NB4 (cell line): Measurements from ENCODE around the gene BRD1.

Experiments
- POLR2A ChIP-seq: IDR thresholded peaks from 2 replicates; pipeline ENCODE4 v1.6.1; 2011; ENCODE audit warnings: mild to moderate bottlenecking; ENCODE audit not compliant: insufficient read length; ENCODE audit errors: extremely low read depth
- TF ChIP-seq, protein P1 (sequence below): IDR thresholded peaks from one replicate; pipeline ENCODE4 v1.5.1; 2012; ENCODE audit warnings: low read depth, low read length
- TF ChIP-seq, protein P2 (sequence below): IDR thresholded peaks from 2 replicates; pipeline ENCODE4 v1.6.1; 2011; ENCODE audit warnings: low read depth, low read length

DNA sequence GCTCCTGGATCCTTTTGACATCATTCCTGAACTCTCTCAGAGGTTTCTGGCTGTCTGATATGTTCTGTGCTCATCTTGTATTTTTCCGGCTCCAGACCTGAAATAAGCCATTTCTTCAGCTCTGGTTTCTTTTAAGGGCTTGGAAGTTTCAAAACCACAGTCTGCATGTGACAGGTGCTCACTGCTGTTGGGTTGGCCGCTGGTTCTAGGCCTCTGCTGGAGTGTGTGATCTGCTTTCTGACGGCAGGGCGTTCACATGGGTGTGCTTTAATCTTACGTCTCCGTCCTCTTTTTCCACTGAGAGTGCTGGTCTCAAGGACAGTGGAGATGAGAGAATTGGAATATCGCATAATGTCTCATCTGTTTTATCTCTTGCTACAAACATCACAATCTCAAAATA is 36.3 kb upstream of the BRD1 start:
- TF ChIP-seq, protein P1, sequence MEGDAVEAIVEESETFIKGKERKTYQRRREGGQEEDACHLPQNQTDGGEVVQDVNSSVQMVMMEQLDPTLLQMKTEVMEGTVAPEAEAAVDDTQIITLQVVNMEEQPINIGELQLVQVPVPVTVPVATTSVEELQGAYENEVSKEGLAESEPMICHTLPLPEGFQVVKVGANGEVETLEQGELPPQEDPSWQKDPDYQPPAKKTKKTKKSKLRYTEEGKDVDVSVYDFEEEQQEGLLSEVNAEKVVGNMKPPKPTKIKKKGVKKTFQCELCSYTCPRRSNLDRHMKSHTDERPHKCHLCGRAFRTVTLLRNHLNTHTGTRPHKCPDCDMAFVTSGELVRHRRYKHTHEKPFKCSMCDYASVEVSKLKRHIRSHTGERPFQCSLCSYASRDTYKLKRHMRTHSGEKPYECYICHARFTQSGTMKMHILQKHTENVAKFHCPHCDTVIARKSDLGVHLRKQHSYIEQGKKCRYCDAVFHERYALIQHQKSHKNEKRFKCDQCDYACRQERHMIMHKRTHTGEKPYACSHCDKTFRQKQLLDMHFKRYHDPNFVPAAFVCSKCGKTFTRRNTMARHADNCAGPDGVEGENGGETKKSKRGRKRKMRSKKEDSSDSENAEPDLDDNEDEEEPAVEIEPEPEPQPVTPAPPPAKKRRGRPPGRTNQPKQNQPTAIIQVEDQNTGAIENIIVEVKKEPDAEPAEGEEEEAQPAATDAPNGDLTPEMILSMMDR, result no peak
- TF ChIP-seq, protein P2, sequence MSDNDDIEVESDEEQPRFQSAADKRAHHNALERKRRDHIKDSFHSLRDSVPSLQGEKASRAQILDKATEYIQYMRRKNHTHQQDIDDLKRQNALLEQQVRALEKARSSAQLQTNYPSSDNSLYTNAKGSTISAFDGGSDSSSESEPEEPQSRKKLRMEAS, result no peak
- no peak for TF ChIP-seq POLR2A
